ENCODE results near the gene MICAL2. TPM values are rescaled to one million over a fixed set of nuclear protein-coding genes. Genes with fewer than 3 reads are reported as not detected.

Gene MICAL2
- total RNA-seq, 1 experiment from 2014 or later, result 37.4 TPM

DNA sequence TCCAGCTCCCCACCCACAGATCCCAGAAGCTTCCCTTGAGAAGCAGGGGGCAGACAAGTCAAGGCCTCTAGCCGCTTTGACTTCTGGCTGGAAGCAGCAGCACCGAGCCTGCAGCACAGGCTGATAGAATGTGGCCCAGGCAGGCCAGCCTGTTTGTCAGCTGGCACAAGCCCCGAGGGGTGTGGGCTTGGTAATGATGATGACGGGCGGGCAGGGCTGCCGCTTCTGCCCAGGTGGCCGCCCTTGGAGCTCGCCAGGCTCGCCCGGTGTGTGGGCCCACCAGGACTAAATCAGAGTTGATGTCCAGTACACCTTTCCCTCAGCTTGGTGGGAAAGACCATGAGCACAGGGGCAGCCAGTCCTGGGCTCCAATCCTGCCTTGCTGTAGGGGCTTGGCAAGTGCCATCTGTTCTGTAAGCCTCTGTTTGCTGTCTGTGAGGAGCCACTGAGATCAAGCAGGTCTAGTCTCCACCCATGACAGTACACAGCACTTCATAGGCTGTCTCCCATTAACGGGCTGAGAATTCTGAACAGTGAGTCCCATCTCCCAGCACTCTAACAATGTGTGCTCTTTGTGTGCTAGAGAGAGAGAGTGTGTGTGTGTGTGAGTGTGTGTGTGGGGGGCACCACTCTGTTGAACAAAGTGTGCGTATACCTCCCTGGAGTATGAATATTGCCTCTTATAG, 26.8 kb downstream of the MICAL2 start:
- Histone ChIP-seq H3K79me2 (ENCODE audit: insufficient read depth, low read length) (no peaks in the 10 kb centered on the region), H3K9me2 (ENCODE audit: insufficient read depth) (no peaks in the 10 kb centered on the region), H3K27ac (ENCODE audit: low read depth, low read length) (no peak overlapping the region), H2AFZ (ENCODE audit: low read depth, low read length, poor library complexity, severe bottlenecking) (no peak overlapping the region), H4K20me1 (ENCODE audit: insufficient read depth) (no peaks in the 10 kb centered on the region), H3K9me3 (ENCODE audit: control insufficient read depth in 1 of 2, insufficient read depth in 1 of 2, low read depth in 1 of 2, low read length in 2 of 2) (no peaks in the 10 kb centered on the region), H3K4me1 (ENCODE audit: control insufficient read depth in 1 of 2, insufficient read depth in 2 of 2, low read length in 2 of 2) (peaks cover 0 to 15% of the 10 kb centered on the region in 2 experiments; a peak in 1 of 4 replicates), H3K4me2 (ENCODE audit: low read length) (no peak overlapping the region), H3K4me3 (replicated peaks in 1 of 2; ENCODE audit: low read depth in 1 of 2, low read length in 2 of 2) (no peak overlapping the region), H3K27me3 (ENCODE audit: insufficient read depth, low read length) (no peaks in the 10 kb centered on the region), H3K9ac (ENCODE audit: low read length) (no peak overlapping the region), H3K36me3 (ENCODE audit: control insufficient read depth in 1 of 2, insufficient read depth in 2 of 2, low read length in 2 of 2) (no peaks in the 10 kb centered on the region)
- DNase-seq (ENCODE audit: low read depth, low spot score) (no peak), ATAC-seq (no peak)
- BruUV-seq (replicated peaks), result no TSS peak
- ChIA-PET RAD21 (ENCODE audit: low non-redundant PET in 1 of 2, low total read pairs in 2 of 2, uncharacterized antibody in 2 of 2, unreplicated experiment in 2 of 2) (no interaction called here), POLR2A (no interaction called here), CTCF (no interaction called here)
- TF ChIP-seq YY1 (IDR thresholded peaks at IDR 0.05; ENCODE audit: extremely low read depth, insufficient replicate concordance, low read depth, low read length) (no peak), JUND (IDR thresholded peaks at IDR 0.05) (no peak), CEBPB (IDR thresholded peaks at IDR 0.05; ENCODE audit: low read depth) (no peak), ZNF274 (IDR thresholded peaks at IDR 0.05; ENCODE audit: low read depth, low read length) (no peak), ZFX (IDR thresholded peaks at IDR 0.05) (no peak), SIN3A (IDR thresholded peaks at IDR 0.05; ENCODE audit: low read depth) (no peak)
- TF ChIP-seq, protein P1, sequence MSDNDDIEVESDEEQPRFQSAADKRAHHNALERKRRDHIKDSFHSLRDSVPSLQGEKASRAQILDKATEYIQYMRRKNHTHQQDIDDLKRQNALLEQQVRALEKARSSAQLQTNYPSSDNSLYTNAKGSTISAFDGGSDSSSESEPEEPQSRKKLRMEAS (IDR thresholded peaks at IDR 0.05), result no peak
- TF ChIP-seq, protein P2, sequence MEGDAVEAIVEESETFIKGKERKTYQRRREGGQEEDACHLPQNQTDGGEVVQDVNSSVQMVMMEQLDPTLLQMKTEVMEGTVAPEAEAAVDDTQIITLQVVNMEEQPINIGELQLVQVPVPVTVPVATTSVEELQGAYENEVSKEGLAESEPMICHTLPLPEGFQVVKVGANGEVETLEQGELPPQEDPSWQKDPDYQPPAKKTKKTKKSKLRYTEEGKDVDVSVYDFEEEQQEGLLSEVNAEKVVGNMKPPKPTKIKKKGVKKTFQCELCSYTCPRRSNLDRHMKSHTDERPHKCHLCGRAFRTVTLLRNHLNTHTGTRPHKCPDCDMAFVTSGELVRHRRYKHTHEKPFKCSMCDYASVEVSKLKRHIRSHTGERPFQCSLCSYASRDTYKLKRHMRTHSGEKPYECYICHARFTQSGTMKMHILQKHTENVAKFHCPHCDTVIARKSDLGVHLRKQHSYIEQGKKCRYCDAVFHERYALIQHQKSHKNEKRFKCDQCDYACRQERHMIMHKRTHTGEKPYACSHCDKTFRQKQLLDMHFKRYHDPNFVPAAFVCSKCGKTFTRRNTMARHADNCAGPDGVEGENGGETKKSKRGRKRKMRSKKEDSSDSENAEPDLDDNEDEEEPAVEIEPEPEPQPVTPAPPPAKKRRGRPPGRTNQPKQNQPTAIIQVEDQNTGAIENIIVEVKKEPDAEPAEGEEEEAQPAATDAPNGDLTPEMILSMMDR (IDR thresholded peaks at IDR 0.05 in 2 of 3, conservative IDR thresholded peaks at IDR 0.05 in 1 of 3; ENCODE audit: borderline replicate concordance in 1 of 3, insufficient read depth in 1 of 3, low read depth in 2 of 3, low read length in 2 of 3), result no peak
- intact Hi-C loops (cut with micrococcal nuclease), result no loop called here

Data from HCT116 (cell line).